Endothelial cell of umbilical vein (primary cell): ENCODE data around the gene CELSR3. TPM values are rescaled to one million over a fixed set of nuclear protein-coding genes. Genes with fewer than 3 reads are reported as not detected.

Experiments
- BruUV-seq: library from RNA; stranded (reverse); fragments of 400-500 nt; replicated peaks from 2 replicates; lab custom pipeline; 2021; lab: Mats Ljungman, UMichigan
- CTCF ChIA-PET: fragments of 300-600, 350-600 bp; sonication (Branson Sonifier 250); formaldehyde crosslinking; loops from one replicate; lab custom pipeline; 2021; ENCODE audit warnings: antibody characterized with exemption, inconsistent platforms; lab: Charles Lee
- POLR2A ChIA-PET: fragments of 300-600, 350-600 bp; sonication (Branson Sonifier 250); formaldehyde crosslinking; loops from one replicate; lab custom pipeline; 2021; ENCODE audit warnings: antibody characterized with exemption, inconsistent platforms; lab: Charles Lee
- DNase-seq: peaks from one replicate; pipeline ENCODE4 v3.0.0-alpha.2; 2011; ENCODE audit warnings: low read depth, low spot score
- FAIRE-seq: peaks from 2 replicates; lab custom pipeline; 2011; peaks lifted over from hg19 to GRCh38; lab: Jason Lieb, UNC
- H2AFZ ChIP-seq: 2 replicates; pipeline ENCODE4 v1.6.0; 2012; ENCODE audit warnings: low read depth, low read length, control low read depth, inconsistent platforms
- H3K27ac ChIP-seq: 2 replicates; pipeline ENCODE4 v1.5.1; 2011; ENCODE audit warnings: low read depth, mild to moderate bottlenecking, control low read depth, low read length, moderate library complexity; ENCODE audit not compliant: insufficient read depth
- H3K27me3 ChIP-seq, 2 experiments: 2 replicates each; pipeline versions ENCODE4 v1.6.0 to v1.6.1; 2011; ENCODE audit warnings: low read length in 2 of 2, mixed read lengths in 1 of 2; ENCODE audit not compliant: control insufficient read depth in 2 of 2, insufficient read depth in 2 of 2
- H3K36me3 ChIP-seq, 2 experiments: 2 replicates in 1 of 2; 3 replicates in 1 of 2; pipeline ENCODE4 v1.5.1; 2011; ENCODE audit warnings: low read length in 2 of 2, mild to moderate bottlenecking in 1 of 2, moderate library complexity in 1 of 2; ENCODE audit not compliant: control insufficient read depth in 2 of 2, insufficient read depth in 2 of 2; ENCODE audit errors: extremely low read depth in 1 of 2
- H3K4me1 ChIP-seq: 3 replicates; pipeline ENCODE4 v1.5.1; 2011; ENCODE audit warnings: mild to moderate bottlenecking, low read length; ENCODE audit not compliant: control insufficient read depth, insufficient read depth; ENCODE audit errors: extremely low read depth
- H3K4me2 ChIP-seq: 2 replicates; pipeline ENCODE4 v1.6.1; 2011; ENCODE audit warnings: low read length, control low read depth, mixed read lengths; ENCODE audit not compliant: insufficient read depth
- H3K4me3 ChIP-seq, 3 experiments: fragments of 200-600 bp in 1 of 3; sonication (generic), shearing (Covaris generic) in 1 of 3; replicated peaks in 1 of 3; 2 replicates each; pipeline ENCODE4 v1.5.1; 2011 to 2016; ENCODE audit warnings: control low read depth in 3 of 3, low read length in 3 of 3, mild to moderate bottlenecking in 2 of 3, inconsistent platforms in 1 of 3, low read depth in 1 of 3, moderate library complexity in 1 of 3; ENCODE audit not compliant: insufficient read depth in 1 of 3
- H3K79me2 ChIP-seq: 2 replicates; pipeline ENCODE4 v1.6.0; 2012; ENCODE audit warnings: low read length, inconsistent platforms; ENCODE audit not compliant: control insufficient read depth, insufficient read depth
- H3K9ac ChIP-seq: replicated peaks from 2 replicates; pipeline ENCODE3; 2011; ENCODE audit warnings: low read length, control low read depth; ENCODE audit not compliant: insufficient read depth; ENCODE audit errors: extremely low read depth
- H3K9me1 ChIP-seq: replicated peaks from 3 replicates; pipeline ENCODE4 v1.6.0; 2011; ENCODE audit warnings: mild to moderate bottlenecking, low read length; ENCODE audit not compliant: control insufficient read depth, insufficient read depth; ENCODE audit errors: extremely low read depth
- H3K9me3 ChIP-seq: replicated peaks from 2 replicates; pipeline ENCODE4 v1.5.1; 2012; ENCODE audit warnings: low read length, inconsistent platforms; ENCODE audit not compliant: control insufficient read depth, insufficient read depth
- H4K20me1 ChIP-seq: replicated peaks from 2 replicates; pipeline ENCODE3; 2011; ENCODE audit warnings: mild to moderate bottlenecking, low read length; ENCODE audit not compliant: control insufficient read depth, insufficient read depth; ENCODE audit errors: extremely low read depth
- EZH2 ChIP-seq: IDR thresholded peaks from 2 replicates; pipeline ENCODE4 v1.6.1; 2012; ENCODE audit warnings: borderline replicate concordance, low read depth, mild to moderate bottlenecking, moderate library complexity, low read length, inconsistent platforms; ENCODE audit not compliant: severe bottlenecking
- FOS ChIP-seq: IDR thresholded peaks from 2 replicates; pipeline ENCODE4 v1.6.1; 2011; ENCODE audit warnings: mild to moderate bottlenecking, low read length, moderate library complexity, borderline replicate concordance; ENCODE audit not compliant: insufficient read depth
- GATA2 ChIP-seq: IDR thresholded peaks from 2 replicates; pipeline ENCODE4 v1.7.0; 2011; ENCODE audit warnings: low read depth, mild to moderate bottlenecking, moderate library complexity, mixed read lengths, low read length; ENCODE audit not compliant: insufficient read length, insufficient read depth
- JUN ChIP-seq: IDR thresholded peaks from 2 replicates; pipeline ENCODE4 v1.6.1; 2011; ENCODE audit warnings: borderline replicate concordance, low read depth; ENCODE audit not compliant: insufficient read length, insufficient read depth
- MYC ChIP-seq: IDR thresholded peaks from one replicate; pipeline ENCODE4 v1.6.1; 2011; ENCODE audit warnings: mild to moderate bottlenecking, low read depth, low read length
- POLR2A ChIP-seq: IDR thresholded peaks from 2 replicates; pipeline ENCODE4 v1.6.1; 2012; ENCODE audit warnings: low read depth, mild to moderate bottlenecking, control low read depth, low read length
- POLR2AphosphoS5 ChIP-seq: IDR thresholded peaks from 2 replicates; pipeline ENCODE4 v1.6.1; 2012; ENCODE audit warnings: low read depth, mild to moderate bottlenecking, control low read depth, low read length, moderate library complexity; ENCODE audit not compliant: insufficient read depth
- dilution Hi-C: fragments of 300-500 bp; cut with MboI; formaldehyde crosslinking; loops from one replicate; pipeline ENCODE4 v1.15.0; 2019; ENCODE audit warnings: low sequenced_read_pairs; ENCODE audit not compliant: extremely low pct_ligation_motif_present
- intact Hi-C: fragments of 100-400 bp; cut with micrococcal nuclease; formaldehyde crosslinking; loops from one replicate; pipeline ENCODE4 v1.10.0; 2022
- polyA plus RNA-seq, 4 experiments: library from polyadenylated mRNA; depleted of rRNA in 3 of 4; stranded (reverse) in 3 of 4; unstranded in 1 of 4; fragments of >200 nt; gene quantifications; 2 replicates each; pipeline versions ENCODE4 v1.2.1 to v1.2.3, GENCODE V29; 2011 to 2012; ENCODE audit warnings: missing spikeins in 1 of 4
- total RNA-seq: library from RNA; stranded (reverse); gene quantifications from 2 replicates; pipeline ENCODE4 v1.2.3, GENCODE V29; 2021
- TF ChIP-seq, protein P1 (sequence below), 2 donors: IDR thresholded peaks; 1 replicate in 1 of 2; 2 replicates in 1 of 2; pipeline ENCODE4 v1.5.1; 2011; ENCODE audit warnings: low read length in 2 of 2, mild to moderate bottlenecking in 2 of 2, moderate library complexity in 2 of 2, control low read depth in 1 of 2, inconsistent platforms in 1 of 2, low read depth in 1 of 2; ENCODE audit not compliant: insufficient read depth in 1 of 2; ENCODE audit errors: extremely low read depth in 1 of 2
- TF ChIP-seq, protein P2 (sequence below): IDR thresholded peaks from 2 replicates; pipeline ENCODE4 v1.6.1; 2011; ENCODE audit not compliant: insufficient read depth, insufficient read length

CELSR3 gene
- total and polyA plus RNA-seq, 2 donors (not counting 3 experiments of a cell fraction or from before 2014, with no cell fraction given) = 0.25 to 0.71 TPM

DNA sequence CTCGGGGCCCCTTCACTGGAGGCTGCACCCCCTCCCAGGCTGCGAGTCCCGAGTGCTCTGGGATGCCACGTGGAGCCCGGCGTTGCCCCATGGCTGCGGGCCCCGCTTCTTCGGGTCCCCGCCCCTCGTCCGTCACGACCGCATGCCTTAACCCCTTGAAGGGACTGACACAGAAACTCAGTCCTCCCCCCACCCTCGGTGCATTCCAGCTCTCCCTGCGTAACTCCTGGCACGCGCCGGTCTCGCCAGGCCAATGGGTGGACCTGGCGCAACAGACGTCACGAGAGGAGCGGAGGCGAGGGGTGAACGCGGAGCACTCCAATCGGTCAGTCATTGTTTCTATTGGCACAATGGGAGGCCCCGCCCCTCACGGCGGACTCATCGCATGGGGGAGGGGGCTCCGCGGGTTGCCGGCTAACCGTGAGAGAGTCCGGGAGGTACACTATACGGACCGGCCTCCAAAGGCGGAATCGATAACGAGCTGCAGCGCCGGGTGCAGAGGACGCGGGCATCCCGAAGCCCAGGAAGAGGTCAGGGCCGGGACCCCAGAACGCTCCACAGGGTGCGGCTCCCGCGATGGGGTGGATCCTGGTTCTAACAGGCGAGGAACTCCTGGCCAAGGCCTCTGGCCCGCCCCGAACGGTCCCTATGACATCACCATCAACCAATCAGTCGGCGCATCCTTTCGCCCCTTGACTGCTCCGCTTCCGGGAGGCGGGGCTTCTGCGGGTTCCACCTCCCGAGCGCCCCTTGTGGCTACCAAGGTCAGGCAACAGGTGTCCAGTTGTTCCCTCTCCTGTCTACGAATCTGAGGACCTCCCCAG is 1.0 kb upstream of the CELSR3 start:
- dilution Hi-C loops = no loop called here
- TF ChIP-seq POLR2A (peak; percentile 63), EZH2 (peak; percentile 53), MYC (no peak), JUN (peak; percentile 46), POLR2AphosphoS5 (peak; percentile 62), FOS (no peak), GATA2 (no peak)
- TF ChIP-seq, protein P1, sequence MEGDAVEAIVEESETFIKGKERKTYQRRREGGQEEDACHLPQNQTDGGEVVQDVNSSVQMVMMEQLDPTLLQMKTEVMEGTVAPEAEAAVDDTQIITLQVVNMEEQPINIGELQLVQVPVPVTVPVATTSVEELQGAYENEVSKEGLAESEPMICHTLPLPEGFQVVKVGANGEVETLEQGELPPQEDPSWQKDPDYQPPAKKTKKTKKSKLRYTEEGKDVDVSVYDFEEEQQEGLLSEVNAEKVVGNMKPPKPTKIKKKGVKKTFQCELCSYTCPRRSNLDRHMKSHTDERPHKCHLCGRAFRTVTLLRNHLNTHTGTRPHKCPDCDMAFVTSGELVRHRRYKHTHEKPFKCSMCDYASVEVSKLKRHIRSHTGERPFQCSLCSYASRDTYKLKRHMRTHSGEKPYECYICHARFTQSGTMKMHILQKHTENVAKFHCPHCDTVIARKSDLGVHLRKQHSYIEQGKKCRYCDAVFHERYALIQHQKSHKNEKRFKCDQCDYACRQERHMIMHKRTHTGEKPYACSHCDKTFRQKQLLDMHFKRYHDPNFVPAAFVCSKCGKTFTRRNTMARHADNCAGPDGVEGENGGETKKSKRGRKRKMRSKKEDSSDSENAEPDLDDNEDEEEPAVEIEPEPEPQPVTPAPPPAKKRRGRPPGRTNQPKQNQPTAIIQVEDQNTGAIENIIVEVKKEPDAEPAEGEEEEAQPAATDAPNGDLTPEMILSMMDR (IDR thresholded peaks at IDR 0.05; ENCODE audit: extremely low read depth in 1 of 2, insufficient read depth in 1 of 2, low read depth in 1 of 2, low read length in 2 of 2) = peak; percentile 85 to 89
- TF ChIP-seq, protein P2, sequence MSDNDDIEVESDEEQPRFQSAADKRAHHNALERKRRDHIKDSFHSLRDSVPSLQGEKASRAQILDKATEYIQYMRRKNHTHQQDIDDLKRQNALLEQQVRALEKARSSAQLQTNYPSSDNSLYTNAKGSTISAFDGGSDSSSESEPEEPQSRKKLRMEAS = peak; percentile 63
- Histone ChIP-seq H3K9me1 (no peaks in the 10 kb centered on the region), H3K9ac (peak overlapping the region; percentile 59), H3K27ac (peak overlapping the region; percentile 72), H2AFZ (peak overlapping the region; percentile 77), H3K27me3 (peaks cover 8 to 10% of the 10 kb centered on the region in 2 experiments), H3K79me2 (no peaks in the 10 kb centered on the region), H3K4me3 (peak overlapping the region; percentile 28 to 42 (median 28)), H3K36me3 (no peaks in the 10 kb centered on the region), H3K4me2 (peak overlapping the region; percentile 60), H3K9me3 (no peaks in the 10 kb centered on the region), H3K4me1 (peaks cover 6% of the 10 kb centered on the region), H4K20me1 (no peaks in the 10 kb centered on the region)
- DNase-seq = peak; percentile 87
- CTCF ChIA-PET = interaction anchor here (0.8 to 3.5 kb wide), 9 partner anchors 10 to 227 kb away, joined by 3 to 20 read pairs (median 4); partner anchors contain the start of genes IP6K2, NCKIPSD and SLC26A6
- POLR2A ChIA-PET = interaction anchor here (1.3 kb wide), 1 partner anchor 107 kb away, joined by 3 read pairs; the partner anchor contains the start of gene PFKFB4
- no TSS peak for BruUV-seq
- intact Hi-C loops = loop anchor here (1.0 to 2.0 kb wide), 2 partner anchors 21 to 28 kb away; partner anchors contain the start of genes NCKIPSD and SLC26A6
- FAIRE-seq = peak; percentile 97
